Fibroblast of lung (primary cell): ENCODE measurements around the gene MKX.

ENCODE experiments used
- CTCF ChIP-seq, 2 donors: IDR thresholded peaks in 1 of 2; conservative IDR thresholded peaks in 1 of 2; 1 replicate in 1 of 2; 2 replicates in 1 of 2; pipeline ENCODE4 v1.5.1; 2011 to 2012; ENCODE audit warnings: low read length in 2 of 2, control low read depth in 1 of 2, inconsistent platforms in 1 of 2, low read depth in 1 of 2, mild to moderate bottlenecking in 1 of 2
- EZH2 ChIP-seq: IDR thresholded peaks from 2 replicates; pipeline ENCODE4 v1.5.1; 2012; ENCODE audit warnings: low read length, control low read depth, mild to moderate bottlenecking; ENCODE audit errors: missing control alignments

GRCh38 chr10:27628621-27629020 is 117.0 kb downstream of the MKX start:
- TF ChIP-seq CTCF (conservative IDR thresholded peaks at IDR 0.05 in 1 of 2, IDR thresholded peaks at IDR 0.05 in 1 of 2; ENCODE audit: low read depth in 1 of 2, low read length in 2 of 2) (no peak), EZH2 (no peak)
